GM19023 (cell line): Measurements from ENCODE around the gene TAMALIN.

Source experiments
- ATAC-seq: cut with Tn5 transposase; IDR thresholded peaks from one replicate; pipeline ENCODE4 v1.9.1; 2021; ENCODE audit warnings: mild to moderate bottlenecking, moderate library complexity; ENCODE audit not compliant: unreplicated experiment

TAMALIN gene

DNA sequence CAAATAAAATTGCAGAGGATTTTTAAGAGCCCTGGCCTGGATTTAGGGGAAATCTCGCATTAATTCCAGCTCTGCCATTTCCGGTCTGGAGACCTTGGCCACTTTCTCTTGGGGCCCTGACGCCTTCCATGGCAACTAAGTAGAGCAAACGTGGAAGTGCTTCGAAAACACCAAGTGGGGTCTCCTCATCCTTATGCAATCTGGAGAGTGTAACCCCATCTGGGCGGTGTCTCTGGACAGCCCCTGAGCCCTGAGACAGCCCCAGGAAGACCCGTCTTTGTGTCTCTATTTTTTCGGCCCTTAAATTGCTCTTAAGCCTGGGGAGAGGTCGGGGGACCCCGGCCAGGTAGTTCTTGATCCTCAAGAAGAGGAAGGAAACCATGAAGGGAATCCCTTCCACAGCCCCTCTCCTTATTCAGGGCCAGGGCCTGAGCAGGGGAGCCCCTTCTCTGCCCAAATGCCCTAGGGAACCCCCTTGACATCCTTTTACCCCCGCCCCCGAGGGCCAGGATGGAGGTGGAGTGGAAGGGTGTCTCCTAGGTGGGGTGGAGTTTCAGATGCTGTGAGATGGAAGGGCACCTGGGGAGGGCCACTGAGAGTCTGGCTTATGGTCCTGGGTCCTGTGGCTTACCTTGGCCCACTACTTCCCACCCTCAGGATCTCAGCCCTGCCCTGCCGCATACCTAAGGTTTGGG, 26.8 kb downstream of the TAMALIN start:
- no peak for ATAC-seq

DNA sequence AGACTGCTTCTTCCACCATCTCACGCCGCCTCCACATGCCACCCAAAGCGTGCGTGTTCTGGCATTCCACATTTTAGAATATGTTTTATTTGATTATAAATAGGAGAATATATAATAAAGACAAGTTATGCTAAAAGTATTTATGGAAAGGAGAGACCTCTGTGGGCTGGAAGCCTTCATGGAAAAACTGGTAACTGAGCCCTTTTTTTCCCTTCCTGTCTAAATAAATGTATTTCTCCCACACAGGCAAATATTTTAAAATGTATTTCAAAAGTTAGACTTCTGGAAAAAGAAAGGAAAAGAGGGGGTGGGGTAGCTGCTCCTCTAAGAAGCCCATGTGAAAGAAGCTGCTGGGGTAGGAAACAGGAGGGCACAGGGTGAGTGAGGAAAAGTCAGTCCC, 28.4 kb downstream of the TAMALIN start:
- no peak for ATAC-seq

DNA sequence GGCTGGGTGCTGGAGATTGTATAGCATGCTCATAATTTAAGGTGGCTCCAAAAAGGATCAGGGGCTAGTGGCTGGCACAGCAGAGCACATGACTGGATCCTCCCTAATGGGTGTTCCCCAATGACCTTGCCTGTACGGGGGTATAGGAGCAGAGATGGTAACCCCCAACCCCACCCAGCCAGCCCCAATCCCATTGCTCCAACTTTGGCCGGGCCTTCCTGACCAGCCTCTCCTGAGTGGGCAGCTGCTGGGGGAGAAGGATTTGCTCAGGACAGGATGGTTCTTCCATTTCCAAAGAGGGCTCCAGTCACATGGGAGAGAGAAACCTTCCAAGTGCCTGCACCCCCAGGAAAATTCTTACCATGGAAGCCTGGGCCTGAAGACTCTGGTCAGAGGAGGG, 29.2 kb downstream of the TAMALIN start:
- ATAC-seq, result no peak

DNA sequence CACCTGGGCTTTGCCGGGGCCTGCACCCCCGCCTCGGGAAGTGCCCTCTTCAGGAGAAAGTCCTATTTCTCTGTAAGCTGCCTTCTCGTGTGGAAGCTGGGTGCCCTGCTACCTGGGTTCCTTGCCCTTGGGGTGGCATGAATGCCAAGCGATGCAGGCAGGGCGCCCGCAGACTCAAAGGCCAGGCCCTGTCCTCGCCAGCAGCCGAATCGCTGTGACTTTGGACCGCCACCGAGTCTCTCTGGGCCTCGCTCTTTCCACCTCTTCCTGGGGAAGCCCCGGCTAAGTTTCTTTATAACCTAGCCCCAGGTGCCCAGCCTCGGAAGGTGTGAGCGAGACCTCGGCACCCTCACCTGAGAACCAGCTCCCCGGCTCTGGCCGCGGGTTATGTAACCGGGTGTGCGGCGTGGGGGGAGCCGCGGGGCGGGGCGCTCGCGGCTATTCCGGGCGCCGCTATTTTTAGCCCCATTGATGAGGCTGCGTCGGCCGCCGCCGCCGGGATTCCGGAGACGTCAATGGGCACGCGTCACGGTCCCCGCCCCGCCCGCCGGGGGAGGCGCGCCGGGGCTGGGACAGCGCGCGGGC, 29.9 kb downstream of the TAMALIN start:
- ATAC-seq, result peak; percentile 31

DNA sequence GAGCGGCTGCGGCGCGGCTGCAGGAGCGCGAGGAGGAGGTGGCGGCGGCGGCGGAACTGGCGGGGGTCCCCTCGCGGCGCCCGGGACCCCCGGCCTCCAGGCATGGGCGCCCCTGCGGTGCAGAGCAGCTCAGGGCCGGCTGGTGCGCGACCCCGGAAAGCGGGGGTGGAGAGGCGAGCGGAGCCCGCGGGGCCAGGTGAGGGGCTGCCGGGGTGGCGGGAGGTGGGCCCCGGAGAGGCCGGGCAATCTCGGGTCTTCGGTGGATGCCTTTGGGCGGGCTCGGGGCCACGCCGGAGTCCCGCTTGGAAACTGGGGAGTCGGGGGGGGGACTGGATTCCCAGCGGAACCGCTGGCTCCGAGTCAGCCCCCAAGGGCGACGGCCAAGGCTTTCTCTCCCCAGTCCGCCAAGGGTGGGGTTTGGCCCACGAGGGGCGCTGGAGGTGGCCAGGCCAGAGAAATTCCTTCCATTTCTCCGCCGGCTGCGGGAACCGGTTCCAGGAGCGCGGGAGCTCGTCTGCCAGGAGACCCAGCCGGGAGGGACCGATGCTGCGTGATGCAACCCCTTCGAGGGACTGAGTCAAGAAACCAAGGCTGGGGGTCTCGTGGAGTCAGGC, 30.6 kb downstream of the TAMALIN start:
- ATAC-seq, result no peak

DNA sequence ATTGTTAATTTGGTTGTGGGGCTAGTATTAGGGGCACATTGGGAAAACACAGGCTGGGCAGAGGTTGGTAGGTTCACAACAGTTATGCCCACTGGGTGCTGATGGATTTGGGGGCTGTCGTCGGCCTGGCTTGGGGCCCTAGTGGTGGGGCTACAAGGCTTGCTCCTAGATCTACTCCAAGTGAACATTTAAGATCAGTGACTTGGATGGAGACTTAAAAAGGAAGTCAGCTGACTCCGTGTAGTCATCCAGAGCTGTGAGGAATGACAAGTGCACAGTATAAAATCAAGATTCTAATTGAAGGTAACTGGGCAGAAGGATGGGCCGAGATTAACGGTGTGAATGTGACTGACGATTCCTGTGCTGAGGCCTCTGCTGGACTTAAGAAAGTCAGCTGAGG, 31.7 kb downstream of the TAMALIN start:
- no peak for ATAC-seq

DNA sequence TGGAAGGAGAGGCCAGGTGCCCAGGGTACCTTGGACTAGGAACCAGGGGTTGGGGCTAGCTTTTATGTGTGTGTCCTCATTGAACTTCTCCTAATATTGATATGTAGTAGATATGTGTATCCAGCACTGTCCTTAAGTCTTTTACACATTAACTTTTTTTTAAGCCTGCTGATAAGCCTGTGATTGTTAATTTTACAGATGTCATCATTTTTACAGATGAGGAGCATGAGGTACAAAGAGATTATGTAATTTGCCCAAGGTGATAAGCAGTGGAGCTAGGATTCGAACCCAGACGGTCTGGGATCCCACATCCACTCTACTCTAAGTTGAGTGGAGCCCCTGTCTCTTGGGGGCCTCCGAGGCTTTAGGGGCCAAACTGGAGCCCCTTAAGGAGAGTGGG, 34.3 kb downstream of the TAMALIN start:
- no peak for ATAC-seq

DNA sequence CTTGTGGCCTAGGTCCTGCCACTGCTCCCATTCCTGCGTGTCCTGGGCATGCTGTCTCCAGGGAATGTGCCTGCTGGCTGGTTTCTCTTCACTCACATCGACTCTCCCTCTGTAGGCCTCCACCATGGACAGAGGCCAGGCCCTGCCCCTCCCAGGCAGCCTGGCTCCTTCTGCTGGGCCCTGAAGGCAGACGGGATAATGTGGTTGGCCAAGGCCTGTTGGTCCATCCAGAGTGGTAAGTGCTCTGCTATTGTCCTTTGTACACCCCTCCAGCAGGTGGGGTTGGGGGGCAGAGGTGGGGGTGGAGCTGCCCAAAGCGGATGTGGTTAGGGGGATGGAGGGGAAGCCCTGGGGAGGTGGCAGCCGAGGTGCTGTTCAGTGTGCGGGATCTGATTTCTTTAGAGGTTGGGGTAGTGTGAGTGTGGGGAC, 35.0 kb downstream of the TAMALIN start:
- ATAC-seq, result no peak

DNA sequence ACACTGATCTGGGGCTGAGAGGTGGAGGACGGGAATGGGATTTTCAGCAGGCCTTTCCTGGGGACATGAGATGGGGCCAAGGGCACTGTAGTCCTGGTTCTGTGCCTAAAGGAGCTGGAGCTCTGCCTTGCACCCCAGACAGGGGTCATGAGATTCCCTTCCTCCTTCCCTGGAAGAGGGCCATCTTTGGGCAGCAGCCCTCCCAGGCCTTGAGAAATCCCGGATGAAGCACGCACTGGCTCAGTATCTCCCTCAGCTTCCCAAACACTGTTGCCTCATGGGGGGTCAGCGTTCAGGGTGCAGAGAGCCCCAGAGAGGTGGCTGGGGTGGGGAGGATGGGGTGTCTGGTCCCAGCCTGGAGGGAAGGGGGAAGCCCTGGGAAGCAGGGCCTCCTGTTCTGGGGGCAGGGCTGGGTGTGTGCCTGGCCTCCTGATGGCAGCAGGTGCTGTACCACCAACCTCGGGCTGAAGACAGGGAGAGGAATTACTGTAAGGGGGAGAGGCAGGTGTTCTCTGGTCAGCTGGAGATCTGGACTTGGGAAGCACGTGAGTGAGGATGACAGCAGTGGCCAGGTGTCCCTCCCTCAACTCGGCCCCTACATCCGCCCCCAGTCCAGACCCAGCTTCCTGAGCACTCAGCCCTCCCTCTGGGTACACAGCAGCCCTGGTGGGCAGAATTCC, 36.1 kb downstream of the TAMALIN start:
- ATAC-seq, result no peak

DNA sequence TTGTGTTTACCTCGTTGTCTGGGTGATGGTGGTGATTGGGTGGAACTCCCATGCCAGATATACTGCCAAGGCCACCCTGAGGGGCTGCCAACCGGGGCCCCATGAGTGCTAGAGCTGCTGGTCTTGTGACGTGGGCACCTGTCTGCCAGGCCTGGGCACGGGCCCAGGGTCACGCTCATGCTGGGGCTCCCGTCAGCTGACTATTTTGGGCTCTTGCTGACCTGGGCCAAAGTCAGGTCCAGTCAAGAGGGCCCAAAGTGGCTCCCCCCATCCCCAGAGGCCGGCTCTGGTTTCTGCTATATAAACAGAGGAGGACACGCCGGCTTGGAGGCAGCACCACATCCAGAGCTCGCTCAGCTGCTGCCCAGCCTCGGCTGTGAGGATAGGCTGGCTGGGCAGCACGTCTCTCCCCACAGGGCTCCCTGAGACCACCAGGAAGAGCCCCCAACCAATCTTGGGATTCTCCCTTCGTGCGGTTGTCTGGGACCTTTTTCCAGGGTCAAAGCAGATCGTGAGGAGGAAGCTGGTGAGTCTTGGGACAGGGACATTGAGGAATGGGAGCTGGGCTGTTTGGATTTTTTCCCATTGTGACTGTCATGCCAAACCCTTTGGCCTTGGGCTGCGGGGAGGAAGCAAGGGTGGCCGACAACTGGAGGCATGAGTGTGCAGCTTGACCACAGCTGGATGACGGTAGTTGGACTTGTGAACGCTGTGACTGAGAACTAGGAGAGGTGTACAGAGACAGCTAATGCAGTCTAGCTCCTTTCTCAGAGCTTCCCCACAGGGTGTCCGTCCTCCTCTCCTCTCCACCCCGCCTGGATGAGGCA, 36.9 kb downstream of the TAMALIN start:
- ATAC-seq, result no peak

DNA sequence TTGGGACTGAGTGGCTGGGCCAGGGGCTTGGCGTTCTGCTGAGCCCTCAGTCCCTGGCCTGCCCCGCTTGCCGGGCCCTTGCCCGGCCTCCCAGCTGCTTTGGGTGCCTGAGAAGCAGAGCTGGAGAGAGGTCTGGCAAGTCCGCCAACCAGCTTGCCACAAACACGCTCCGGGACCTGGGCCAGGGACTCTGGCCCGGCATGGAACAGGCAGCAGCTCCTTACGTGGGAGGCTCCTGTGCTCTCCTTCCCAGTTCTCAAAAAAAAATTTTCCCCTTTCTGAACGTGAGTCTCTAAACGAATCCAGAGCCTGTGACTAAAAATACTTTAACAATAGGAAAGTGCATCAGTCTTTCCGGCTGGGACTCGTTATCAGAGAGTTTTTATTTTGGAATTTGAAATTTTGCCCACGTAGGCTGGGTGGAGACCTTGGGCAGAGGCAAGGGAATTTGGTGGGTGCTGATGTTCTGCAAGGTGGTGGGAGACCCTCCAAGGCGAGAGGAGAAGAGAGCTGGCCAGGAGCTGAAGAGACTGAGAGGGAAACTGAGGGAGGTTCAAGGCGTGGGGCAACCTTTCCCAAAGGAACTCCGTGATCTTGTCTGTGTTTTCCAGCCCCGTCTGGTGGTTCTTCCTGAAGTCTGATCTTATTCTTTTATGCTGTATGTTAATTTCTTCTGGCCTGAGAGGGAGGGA, 37.7 kb downstream of the TAMALIN start:
- ATAC-seq, result no peak

DNA sequence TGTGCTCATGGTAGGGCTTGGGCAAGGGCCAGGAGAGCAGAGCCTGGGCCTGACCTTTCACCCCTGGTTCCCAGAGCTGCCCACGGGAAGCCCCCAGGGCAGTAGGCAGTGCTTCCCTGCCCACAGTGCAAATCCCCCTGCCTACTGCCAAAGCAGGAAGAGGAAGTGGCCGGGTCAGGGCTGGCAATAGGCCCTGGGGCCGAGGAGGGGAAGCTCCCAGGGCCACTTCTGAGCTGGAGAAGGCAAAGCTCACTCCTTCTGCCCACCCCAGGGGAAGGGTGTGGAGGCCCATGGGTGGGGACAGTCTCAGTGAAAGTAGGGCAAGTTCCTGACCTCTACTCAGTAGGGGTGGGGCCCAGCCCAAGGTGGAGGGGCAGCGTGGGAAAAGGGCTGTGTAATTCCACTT, 39.1 kb downstream of the TAMALIN start:
- no peak for ATAC-seq

DNA sequence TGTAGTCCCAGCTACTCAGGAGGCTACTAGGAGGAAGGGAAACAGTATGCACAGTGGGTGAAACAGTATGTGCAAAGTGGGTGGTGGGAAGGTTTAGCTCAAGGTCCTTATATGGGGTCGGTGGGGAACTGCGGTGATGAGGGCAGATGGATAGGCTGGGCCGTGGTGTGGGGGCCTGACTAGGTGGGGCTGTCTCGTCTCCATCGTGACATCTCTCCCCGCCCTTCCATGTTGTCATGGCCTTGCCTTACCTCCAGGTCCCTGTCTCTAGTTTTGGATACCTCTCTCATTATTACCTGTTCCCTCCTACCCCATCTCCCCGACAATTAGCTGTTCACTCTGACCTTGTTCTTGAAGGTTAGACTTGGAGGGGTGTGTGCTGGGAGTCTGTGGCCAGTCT, 40.1 kb downstream of the TAMALIN start:
- no peak for ATAC-seq

DNA sequence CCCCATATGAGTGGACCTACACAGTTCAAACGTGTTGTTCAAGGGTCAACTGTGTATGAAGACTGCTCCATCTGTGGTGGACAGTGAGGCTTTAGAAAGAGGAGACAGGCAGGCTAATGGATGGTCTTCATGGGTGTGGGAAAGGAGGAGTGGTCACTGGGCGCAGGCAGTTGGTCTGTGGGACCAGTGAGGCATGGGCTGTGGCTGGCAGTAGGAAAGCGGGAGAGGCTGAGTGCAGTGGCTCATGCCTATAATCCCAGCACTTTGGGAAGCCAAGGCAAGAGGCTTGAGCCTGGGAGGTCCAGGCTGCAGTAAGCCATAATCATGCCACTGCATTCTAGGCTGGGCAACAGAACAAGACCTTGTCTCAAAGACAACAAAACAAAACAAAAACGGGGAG, 42.5 kb downstream of the TAMALIN start:
- no peak for ATAC-seq

DNA sequence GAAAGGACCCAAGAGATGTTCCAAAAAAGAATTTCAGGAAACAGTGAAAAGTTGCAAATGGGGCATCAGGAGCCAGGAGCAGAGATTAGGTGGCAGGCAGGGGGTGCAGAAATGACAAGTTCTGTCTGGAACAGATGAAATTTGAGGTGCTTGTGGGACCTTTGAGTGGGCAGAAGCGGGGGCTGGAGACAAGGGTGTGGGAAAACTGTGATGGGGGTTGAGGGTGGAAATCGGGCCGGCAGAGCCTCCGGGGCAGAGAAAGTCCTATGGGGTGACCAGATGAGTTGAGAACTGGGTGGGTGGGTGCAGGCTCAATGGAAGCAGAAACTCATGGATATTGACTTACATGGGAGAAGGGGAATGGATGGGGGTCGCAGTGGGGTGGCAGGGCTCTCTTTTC, 42.9 kb downstream of the TAMALIN start:
- no peak for ATAC-seq

DNA sequence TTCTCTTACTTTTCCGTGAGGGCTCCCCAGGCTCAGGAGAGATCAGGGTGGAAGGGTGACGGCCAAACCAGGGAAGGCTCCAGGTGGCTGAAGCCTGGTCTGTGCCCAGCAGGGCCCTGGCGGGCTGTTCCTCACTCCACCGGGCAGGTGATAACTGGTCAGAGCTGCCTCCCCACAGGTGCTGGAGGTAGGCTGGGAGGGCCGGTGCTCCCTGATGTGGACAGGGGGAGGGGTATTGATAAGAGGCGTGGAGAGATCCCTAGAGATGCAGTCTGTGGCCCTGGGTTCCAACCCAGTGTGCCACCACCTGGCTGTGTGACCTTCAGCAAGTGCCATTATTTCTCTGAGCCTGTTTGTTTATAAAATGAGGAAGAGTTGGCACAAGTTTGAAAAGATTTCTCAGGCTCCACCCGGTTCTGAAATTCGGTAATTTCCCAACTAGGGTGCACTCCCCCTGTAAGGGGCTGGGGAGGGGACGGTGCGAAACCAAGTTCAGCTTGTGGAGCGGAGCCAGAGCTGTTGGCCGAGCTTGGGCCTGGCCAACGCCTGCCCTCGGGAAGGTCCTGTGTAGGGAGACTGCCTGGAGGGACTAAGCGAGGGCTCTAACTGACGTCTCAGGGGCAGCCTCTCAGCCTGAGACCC, 43.5 kb downstream of the TAMALIN start:
- no peak for ATAC-seq

DNA sequence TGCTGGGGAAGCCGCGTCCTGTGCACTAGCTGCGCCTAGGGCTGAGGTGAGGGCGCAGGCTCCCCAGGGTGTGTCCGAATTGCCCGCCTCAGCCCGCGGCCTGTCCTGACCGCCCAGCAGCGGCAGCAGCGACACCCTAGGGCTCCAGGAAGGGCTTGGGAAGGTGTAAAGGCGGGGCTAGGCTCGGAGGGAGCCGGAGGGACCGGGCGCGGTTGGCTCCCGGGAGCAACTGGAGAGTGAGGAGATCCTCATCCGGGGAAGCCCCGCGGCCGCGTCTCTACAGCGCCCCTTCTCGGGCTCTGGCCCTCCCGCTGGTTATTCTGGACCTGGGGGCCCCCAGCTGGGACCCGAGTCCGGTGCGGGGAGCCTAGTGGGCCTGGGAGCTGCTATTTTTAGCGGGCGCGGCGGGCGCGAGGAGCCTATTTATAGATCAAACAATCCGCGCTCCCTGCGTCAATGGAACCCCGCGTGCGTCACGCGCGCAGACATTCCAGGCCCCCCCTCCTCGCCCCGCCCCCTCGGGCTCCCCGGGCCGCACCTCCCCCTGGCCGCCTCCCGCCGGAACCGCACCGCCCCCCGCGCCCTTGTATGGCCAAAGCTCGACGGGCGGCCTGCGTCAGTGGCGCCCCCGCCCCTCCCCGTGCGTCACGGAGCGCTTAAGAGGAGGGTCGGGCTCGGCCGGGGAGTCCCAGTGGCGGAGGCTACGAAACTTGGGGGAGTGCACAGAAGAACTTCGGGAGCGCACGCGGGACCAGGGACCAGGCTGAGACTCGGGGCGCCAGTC, 44.2 kb downstream of the TAMALIN start, which contains the start of gene NR4A1:
Gene NR4A1 (plus strand): TSS at position 685 of the 784 bp plus-strand sequence. CDS start 2,887 bp downstream, outside the sequence.
- ATAC-seq, result peak; percentile 86

DNA sequence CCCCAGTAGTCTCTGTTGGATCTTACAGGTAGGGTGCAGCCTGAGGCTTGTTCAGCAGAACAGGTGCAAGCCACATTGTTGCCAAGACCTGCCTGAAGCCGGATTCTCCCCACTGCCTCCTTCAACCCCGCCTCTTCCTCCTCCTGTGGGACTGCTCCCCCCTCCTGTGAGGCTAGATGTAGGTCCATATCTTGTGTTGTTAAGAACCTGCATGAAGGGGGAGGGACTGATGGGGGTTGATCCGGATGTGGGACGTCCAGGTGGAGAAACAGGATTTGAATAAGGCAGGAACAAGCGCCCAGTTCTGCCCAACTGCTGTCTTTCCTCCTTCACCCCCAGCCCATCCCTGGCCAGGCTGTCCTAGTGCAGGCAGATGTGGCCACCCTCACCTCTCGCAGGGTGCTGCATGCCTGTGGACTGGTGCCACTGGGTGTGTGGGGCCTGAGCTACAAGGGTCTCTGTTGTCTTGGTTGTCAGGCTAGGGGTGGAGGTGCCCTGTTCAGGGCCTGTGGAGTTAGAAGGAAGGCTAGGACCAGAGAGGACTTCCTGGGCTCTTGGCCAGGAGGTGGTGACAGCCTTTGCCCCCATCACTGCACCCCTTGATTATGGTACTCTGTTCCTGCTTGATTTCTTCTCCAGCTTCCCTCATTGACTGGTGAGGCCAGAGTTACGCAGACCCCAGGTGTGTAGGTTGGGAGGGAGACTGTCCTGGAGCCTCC, 45.9 kb downstream of the TAMALIN start:
- no peak for ATAC-seq
